HG03558 (cell line): ENCODE measurements around the gene LRRC26.

Experiments used
- ATAC-seq: cut with Tn5 transposase; IDR thresholded peaks from one replicate; pipeline ENCODE4 v1.9.1; 2021; ENCODE audit warnings: moderate number of reproducible peaks; ENCODE audit not compliant: unreplicated experiment; ENCODE audit errors: extremely low read depth

LRRC26 gene, protein sequence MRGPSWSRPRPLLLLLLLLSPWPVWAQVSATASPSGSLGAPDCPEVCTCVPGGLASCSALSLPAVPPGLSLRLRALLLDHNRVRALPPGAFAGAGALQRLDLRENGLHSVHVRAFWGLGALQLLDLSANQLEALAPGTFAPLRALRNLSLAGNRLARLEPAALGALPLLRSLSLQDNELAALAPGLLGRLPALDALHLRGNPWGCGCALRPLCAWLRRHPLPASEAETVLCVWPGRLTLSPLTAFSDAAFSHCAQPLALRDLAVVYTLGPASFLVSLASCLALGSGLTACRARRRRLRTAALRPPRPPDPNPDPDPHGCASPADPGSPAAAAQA

GRCh38 chr9:137169896-137170358 lies at the start of gene LRRC26:
Gene LRRC26 (minus strand): TSS chr9:137170051. CDS start chr9:137169943, 108 bp downstream.
- no peak for ATAC-seq

- no peak for ATAC-seq
Observed at GRCh38 chr9:137218754-137219271, 49.0 kb upstream of the LRRC26 start.

DNA sequence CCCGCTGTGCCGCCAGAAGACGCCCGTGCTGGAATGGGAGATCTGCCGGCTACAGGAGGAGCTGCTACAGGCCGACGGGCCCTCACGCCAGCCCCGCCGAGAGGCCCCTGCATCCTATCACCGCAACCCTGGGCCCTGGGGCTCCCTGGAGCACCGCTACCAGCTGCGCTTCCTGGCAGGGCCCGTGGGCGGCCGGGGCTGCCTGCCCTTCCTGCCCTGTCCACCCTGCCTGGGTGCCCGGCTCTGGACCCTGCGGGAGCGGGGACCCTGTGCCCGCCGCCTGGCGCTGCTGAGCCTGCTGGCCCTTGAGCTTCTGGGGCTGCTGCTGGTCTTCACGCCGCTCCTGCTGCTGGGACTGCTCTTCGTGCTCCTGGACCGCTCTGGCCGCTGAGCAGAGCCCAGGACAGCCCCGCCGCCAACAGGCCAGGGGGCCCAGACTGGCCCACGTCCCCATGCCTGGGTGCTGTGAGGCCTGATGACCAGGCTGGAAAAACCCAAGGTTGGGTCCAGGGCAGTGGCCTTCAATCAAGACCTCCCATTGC lies 48.4 kb upstream of the LRRC26 start:
- no peak for ATAC-seq

DNA sequence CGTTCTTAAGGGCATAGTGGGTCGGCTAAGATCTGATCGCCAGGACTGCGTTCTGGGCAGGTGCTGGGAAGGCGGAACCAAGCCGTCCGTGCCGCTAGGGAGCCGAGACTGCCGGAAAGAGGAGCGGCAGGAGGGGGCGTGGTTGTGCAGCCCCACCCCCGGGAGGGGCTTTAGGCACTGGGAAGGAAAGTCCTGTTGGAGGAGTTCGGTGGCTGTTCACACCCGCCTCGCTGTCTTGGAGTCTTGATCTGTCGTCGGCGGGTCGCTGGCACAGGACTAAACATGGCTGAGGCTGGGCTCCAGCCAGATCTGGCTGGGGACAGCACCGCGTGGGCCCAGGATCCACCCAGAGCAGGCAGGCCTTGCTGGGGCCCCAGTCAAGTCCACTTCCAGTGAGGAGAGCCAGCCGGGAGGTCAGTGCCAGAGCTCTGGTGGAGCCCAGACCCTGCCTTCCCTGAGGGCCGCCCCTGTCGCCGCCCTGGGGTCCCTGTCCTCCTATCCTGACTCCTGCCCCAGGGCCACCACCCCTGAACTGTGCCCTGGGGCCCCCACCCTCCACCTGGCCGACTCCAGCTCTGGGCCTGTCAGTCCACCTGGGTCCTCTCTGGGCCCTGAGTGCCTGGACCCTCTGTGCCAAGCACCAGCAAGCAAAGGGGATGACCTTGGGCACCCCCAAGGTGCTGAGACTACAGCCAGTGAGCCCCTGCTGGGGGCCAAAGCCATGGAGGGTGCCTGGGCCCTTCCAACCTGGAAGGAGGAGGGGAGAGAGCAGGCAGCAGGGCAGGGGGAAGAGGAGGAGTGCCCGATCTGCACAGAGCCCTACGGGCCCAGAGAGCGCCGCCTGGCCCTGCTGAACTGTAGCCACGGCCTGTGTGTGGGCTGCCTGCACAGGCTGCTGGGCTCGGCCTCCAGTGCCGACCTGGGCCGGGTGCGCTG lies 47.7 kb upstream of the LRRC26 start:
- ATAC-seq = no peak

- ATAC-seq = no peak
Observed at GRCh38 chr9:137216188-137216965, 46.5 kb upstream of the LRRC26 start.

GRCh38 chr9:137215196-137215986 lies 45.5 kb upstream of the LRRC26 start:
- no peak for ATAC-seq

DNA sequence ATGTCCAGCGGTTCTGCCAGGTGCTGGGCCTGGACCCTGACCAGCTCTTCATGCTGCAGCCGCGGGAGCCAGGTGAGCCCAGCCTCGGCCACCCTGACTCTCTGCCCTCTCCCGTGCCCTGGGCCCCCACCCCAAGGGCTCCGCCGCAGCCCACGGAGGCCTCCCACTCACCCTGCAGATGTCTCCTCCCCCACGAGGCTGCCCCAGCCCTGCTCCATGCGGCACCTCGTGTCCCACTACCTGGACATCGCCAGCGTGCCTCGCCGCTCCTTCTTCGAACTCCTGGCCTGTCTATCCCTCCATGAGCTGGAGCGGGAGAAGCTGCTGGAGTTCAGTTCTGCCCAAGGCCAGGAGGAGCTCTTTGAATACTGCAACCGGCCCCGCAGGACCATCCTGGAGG lies 44.8 kb upstream of the LRRC26 start:
- no peak for ATAC-seq

- no peak for ATAC-seq
Observed at GRCh38 chr9:137213160-137214060, 43.6 kb upstream of the LRRC26 start.

DNA sequence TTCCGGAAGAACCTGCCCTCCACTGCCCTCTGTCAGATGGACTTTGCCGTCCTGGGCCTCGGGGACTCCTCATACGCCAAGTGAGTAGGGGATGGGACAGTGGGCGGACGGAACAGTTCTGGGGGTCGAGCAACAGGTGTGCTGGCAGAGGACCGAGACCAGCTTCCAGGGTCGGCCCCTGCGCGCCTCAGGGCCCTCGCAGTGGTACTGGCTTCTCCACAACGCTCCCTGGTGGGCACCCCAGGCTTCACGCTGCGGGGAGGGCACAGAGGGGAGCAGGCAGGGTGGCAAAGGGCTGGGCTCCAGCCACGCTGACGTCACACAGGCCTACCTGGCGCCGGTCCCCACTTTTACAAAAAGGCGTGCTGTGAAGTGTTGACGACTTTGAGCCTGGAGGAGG lies 42.7 kb upstream of the LRRC26 start:
- no peak for ATAC-seq

- ATAC-seq = no peak
Observed at GRCh38 chr9:137211532-137211931, 41.7 kb upstream of the LRRC26 start.

DNA sequence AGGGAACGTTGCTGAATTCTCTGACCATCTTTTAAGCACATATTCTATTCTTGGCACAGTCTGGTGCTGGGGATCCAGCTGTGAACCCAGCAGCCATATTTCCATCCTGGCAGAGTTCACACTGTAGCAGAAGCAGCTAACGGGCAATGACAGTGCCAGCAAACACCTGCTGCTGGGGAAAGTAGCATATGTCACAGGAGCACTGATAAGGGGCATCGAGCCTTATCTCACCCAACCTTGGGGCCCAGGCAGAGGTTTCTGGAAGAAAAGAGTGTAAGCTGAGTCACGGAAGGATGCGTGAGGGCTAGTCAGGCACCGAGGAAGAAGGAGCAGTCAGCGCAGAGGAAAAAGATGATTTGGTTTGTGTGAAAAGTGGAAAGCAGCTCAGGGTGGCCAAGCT lies 36.8 kb upstream of the LRRC26 start:
- no peak for ATAC-seq

DNA sequence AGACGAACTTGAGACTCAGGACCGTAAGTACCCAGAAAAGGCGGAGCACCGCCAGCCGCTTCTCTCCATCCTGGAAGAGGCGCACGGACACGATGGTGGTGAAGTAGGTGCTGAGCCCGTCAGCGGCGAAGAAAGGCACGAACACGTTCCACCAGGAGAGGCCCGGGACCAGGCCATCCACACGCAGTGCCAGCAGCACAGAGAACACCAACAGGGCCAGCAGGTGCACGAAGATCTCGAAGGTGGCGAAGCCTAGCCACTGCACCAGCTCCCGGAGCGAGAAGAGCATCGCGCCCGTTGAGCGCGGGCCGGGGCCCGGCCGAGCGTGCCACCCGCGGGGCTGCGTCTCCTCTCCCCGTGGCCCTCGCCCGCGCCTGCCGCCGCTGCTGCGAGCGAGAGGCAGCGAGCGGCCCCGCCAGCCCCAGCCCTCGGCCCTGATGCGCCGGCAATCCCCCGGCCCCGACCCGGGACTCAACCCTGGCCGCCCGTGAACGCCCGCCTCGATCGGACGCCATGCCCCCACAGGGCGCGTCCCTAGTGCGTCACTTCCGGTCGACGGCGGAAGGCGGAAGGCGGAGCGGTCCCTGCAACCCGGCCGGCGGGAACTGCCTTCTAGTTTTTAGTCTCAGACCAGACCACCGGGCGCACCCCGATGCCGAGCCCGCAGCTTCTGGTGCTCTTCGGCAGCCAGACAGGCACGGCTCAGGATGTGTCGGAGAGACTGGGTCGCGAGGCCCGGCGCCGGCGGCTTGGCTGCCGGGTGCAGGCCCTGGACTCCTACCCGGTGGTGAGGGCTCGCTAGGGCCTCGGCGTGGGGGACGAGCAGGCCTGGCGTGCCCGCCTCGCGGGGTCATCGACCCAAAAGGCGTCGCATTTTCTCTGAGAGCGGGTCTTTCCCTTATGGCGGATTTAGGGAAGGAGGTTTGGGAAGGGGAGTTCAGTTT lies 35.5 kb upstream of the LRRC26 start, which contains the start of the genes NDOR1 and TMEM203:
Gene NDOR1 (plus strand): TSS at position 575 of the 944 bp plus-strand sequence. CDS start 78 bp downstream, at position 653.
Gene TMEM203 (minus strand): TSS at position 523 of the 944 bp plus-strand sequence. CDS start 234 bp downstream, at position 289.
- ATAC-seq = no peak

- ATAC-seq = no peak
Observed at GRCh38 chr9:137204731-137205125, 34.9 kb upstream of the LRRC26 start.

- no peak for ATAC-seq
Observed at GRCh38 chr9:137202966-137203365, 33.1 kb upstream of the LRRC26 start.

GRCh38 chr9:137201205-137201868 lies 31.5 kb upstream of the LRRC26 start:
- no peak for ATAC-seq
